Ishikawa (cell line): Measurements from ENCODE around the gene TSTD2.

ENCODE experiments used
- CEBPB ChIP-seq: IDR thresholded peaks from 2 replicates; pipeline ENCODE4 v1.6.1; 2012
- FOXM1 ChIP-seq: IDR thresholded peaks from 2 replicates; pipeline ENCODE4 v1.6.1; 2012; ENCODE audit warnings: low read depth, borderline replicate concordance
- MAX ChIP-seq: IDR thresholded peaks from 2 replicates; pipeline ENCODE4 v1.6.1; 2012
- RAD21 ChIP-seq: IDR thresholded peaks from 2 replicates; pipeline ENCODE4 v1.6.1; 2012; ENCODE audit warnings: low read depth
- TAF1 ChIP-seq: IDR thresholded peaks from 2 replicates; pipeline ENCODE4 v1.6.1; 2012; ENCODE audit warnings: low read depth, mild to moderate bottlenecking

- TF ChIP-seq MAX (no peak), RAD21 (no peak), FOXM1 (no peak), CEBPB (no peak), TAF1 (no peak)
Measured at GRCh38 chr9:97668485-97668884, 35.3 kb upstream of the TSTD2 start.
